Measurements from ENCODE around the gene RPL18A. TPM values are rescaled to one million over a fixed set of nuclear protein-coding genes. Genes with fewer than 3 reads are reported as not detected.
A peak's percentile ranks its signal among the peaks of the same experiment; 100 is the strongest.

The RPL18A gene
- polyA plus RNA-seq, 2 of the 4 experiments (the other 2 are of a cell fraction) = 696 to 1,807 TPM

GRCh38 chr19:17865364-17866311, 5.9 kb downstream of the RPL18A start (continued):
- TF ChIP-seq BHLHE40 (IDR thresholded peaks at IDR 0.05; ENCODE audit: low read depth, low read length) (no peak), NPAS2 (CRISPR knock-in tag; IDR thresholded peaks at IDR 0.05; ENCODE audit: borderline replicate concordance) (no peak), MAX (IDR thresholded peaks at IDR 0.05) (peak; percentile 61), HES2 (IDR thresholded peaks at IDR 0.05) (no peak), FOSB (CRISPR knock-in tag; IDR thresholded peaks at IDR 0.05) (peak; percentile 80), KDM1A (IDR thresholded peaks at IDR 0.05; ENCODE audit: low read depth) (no peak), ZC3H11A (IDR thresholded peaks at IDR 0.05) (no peak), NR3C1 (IDR thresholded peaks at IDR 0.05) (no peak), POLR2A (IDR thresholded peaks at IDR 0.05; ENCODE audit: low read length) (no peak; the same call in 1 of the 2 replicates), USF2 (IDR thresholded peaks at IDR 0.05) (no peak), RAD21 (conservative IDR thresholded peaks at IDR 0.05 in 1 of 2, IDR thresholded peaks at IDR 0.05 in 1 of 2) (no peak), TFCP2L1 (CRISPR knock-in tag; IDR thresholded peaks at IDR 0.05) (peak; percentile 5; the same call in 1 of the 2 replicates), HEYL (CRISPR knock-in tag; IDR thresholded peaks at IDR 0.05) (no peak), ZSCAN20 (CRISPR knock-in tag; IDR thresholded peaks at IDR 0.05) (no peak), JUNB (IDR thresholded peaks at IDR 0.05) (no peak), EHF (CRISPR knock-in tag; IDR thresholded peaks at IDR 0.05) (no peak), NFE2L2 (conservative IDR thresholded peaks at IDR 0.05; ENCODE audit: low read length) (no peak), MAZ (IDR thresholded peaks at IDR 0.05; ENCODE audit: borderline replicate concordance, low read depth, low read length) (no peak), SMC3 (IDR thresholded peaks at IDR 0.05) (no peak), HDAC2 (IDR thresholded peaks at IDR 0.05) (no peak), ELK1 (IDR thresholded peaks at IDR 0.05; ENCODE audit: low read depth, low read length) (no peak), RCOR1 (IDR thresholded peaks at IDR 0.05; ENCODE audit: low read depth, low read length) (no peak), HOXB13 (CRISPR knock-in tag; IDR thresholded peaks at IDR 0.05; ENCODE audit: low read depth) (no peak), FOXS1 (CRISPR knock-in tag; IDR thresholded peaks at IDR 0.05) (no peak), CBX8 (IDR thresholded peaks at IDR 0.05) (no peak), RFX5 (IDR thresholded peaks at IDR 0.05) (no peak), GATA3 (IDR thresholded peaks at IDR 0.05; ENCODE audit: borderline replicate concordance) (0 out of 2 replicates have a peak, but pooled peaks have one; percentile 16), BCL3 (IDR thresholded peaks at IDR 0.05) (0 out of 3 replicates have a peak, but pooled peaks have one; percentile 27), KDM5A (IDR thresholded peaks at IDR 0.05) (no peak)
